ENCODE data around the gene BMPER. TPM values are rescaled to one million over a fixed set of nuclear protein-coding genes. Genes with fewer than 3 reads are reported as not detected.
"Not testable (repeated sequence)": the region's sequence is repeated elsewhere in the genome, so short reads cannot be mapped to it uniquely, and the experiment has no call there.

The BMPER gene
- total and polyA plus RNA-seq, 2 experiments from 2014 or later = 40.5 to 97.3 TPM

DNA sequence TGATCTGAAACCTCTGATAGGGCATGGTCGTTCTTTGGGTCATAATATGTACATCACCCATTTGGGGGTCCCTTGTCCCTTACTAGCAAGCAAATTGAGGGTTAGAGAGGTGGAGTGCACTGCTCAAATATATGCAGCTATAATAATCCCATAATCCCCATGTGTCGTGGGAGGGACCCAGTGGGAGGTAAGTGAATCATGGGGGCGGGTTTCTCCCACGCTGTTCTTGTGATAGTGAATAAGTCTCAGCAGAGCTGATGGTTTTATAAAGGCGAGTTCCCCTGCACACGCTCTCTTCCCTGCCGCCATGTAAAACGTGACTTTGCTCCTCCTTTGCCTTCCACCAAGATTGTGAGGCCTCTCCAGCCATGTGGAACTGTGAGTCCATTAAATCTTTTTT is 262.7 kb downstream of the BMPER start:
- Histone ChIP-seq H3K27ac (no peak overlapping the region), H3K79me2 (ENCODE audit: insufficient read depth) (no peaks in the 10 kb centered on the region), H3K9me2 (ENCODE audit: insufficient read depth) (no peaks in the 10 kb centered on the region), H3K9me3 (ENCODE audit: low read depth) (no peaks in the 10 kb centered on the region), H3K27me3 (replicated peaks; ENCODE audit: insufficient read depth) (no peaks in the 10 kb centered on the region), H3K4me1 (ENCODE audit: insufficient read depth) (peaks cover 9% of the 10 kb centered on the region; the same call in 1 of the 2 replicates), H3K36me3 (ENCODE audit: low read depth) (no peaks in the 10 kb centered on the region), H2AFZ (no peak overlapping the region), H3F3A (ENCODE audit: insufficient read depth) (peaks cover 7% of the 10 kb centered on the region; the same call in 1 of the 2 replicates), H3K4me3 (no peak overlapping the region), H4K20me1 (ENCODE audit: insufficient read depth) (no peaks in the 10 kb centered on the region), H3K9ac (no peak overlapping the region), H3K4me2 (ENCODE audit: unreplicated experiment) (no peak overlapping the region)
- in situ Hi-C loops (cut with MboI) = no loop called here
- WGBS, 2 experiments (ENCODE audit: low coverage in 1 of 2, low lambda C conversion rate in 2 of 2, missing lambda C conversion rate in 2 of 2) = 91 to 92% methylated on average over 8 of the region's 8 CpGs
- no peak for DNase-seq
- TF ChIP-seq EZH2phosphoT487 (IDR thresholded peaks at IDR 0.05; ENCODE audit: insufficient read depth, low read depth) (no peak), EZH2 (IDR thresholded peaks at IDR 0.05; ENCODE audit: insufficient read depth, poor library complexity, severe bottlenecking) (no peak)

DNA sequence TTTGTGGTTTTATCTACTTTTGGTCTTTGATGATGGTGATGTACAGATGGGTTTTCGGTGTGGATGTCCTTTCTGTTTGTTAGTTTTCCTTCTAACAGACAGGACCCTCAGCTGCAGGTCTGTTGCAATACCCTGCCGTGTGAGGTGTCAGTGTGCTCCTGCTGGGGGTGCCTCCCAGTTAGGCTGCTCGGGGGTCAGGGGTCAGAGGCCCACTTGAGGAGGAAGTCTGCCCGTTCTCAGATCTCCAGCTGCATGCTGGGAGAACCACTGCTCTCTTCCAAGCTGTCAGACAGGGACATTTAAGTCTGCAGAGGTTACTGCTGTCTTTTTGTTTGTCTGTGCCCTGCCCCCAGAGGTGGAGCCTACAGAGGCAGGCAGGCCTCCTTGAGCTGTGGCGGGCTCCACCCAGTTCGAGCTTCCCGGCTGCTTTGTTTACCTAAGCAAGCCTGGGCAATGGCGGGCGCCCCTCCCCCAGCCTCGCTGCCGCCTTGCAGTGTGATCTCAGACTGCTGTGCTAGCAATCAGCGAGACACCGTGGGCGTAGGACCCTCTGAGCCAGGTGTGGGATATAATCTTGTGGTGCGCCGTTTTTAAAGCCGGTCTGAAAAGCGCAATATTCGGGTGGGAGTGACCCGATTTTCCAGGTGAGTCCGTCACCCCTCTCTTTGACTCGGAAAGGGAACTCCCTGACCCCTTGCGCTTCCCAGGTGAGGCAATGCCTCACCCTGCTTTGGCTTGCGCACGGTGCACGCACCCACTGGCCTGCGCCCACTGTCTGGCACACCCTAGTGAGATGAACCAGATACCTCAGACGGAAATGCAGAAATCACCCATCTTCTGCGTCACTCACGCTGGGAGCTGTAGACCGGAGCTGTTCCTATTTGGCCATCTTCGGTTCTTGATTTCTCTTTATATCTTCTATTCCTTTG is 269.6 kb downstream of the BMPER start:
- DNase-seq; H3K9me3 ChIP-seq (ENCODE audit: low read depth); H3K79me2 ChIP-seq (ENCODE audit: insufficient read depth); H3K9ac ChIP-seq; H3K27me3 ChIP-seq (replicated peaks; ENCODE audit: insufficient read depth); in situ Hi-C loops (cut with MboI); H3F3A ChIP-seq (ENCODE audit: insufficient read depth); H4K20me1 ChIP-seq (ENCODE audit: insufficient read depth); H2AFZ ChIP-seq; H3K27ac ChIP-seq; H3K4me2 ChIP-seq (ENCODE audit: unreplicated experiment); H3K4me1 ChIP-seq (ENCODE audit: insufficient read depth); H3K36me3 ChIP-seq (ENCODE audit: low read depth); H3K4me3 ChIP-seq; H3K9me2 ChIP-seq (ENCODE audit: insufficient read depth): not testable (repeated sequence)
- 85 to 90% methylated on average over 22 to 29 of the region's 32 CpGs for WGBS, 2 experiments (ENCODE audit: low coverage in 1 of 2, low lambda C conversion rate in 2 of 2, missing lambda C conversion rate in 2 of 2)

- WGBS, 2 experiments (ENCODE audit: low coverage in 1 of 2, low lambda C conversion rate in 2 of 2, missing lambda C conversion rate in 2 of 2) = 53 to 58% methylated on average over 3 of the region's 3 CpGs
- Histone ChIP-seq H3F3A (ENCODE audit: insufficient read depth) (no peaks in the 10 kb centered on the region), H3K4me2 (ENCODE audit: unreplicated experiment) (no peak overlapping the region), H2AFZ (no peak overlapping the region), H3K9me3 (ENCODE audit: low read depth) (no peaks in the 10 kb centered on the region), H3K79me2 (ENCODE audit: insufficient read depth) (no peaks in the 10 kb centered on the region), H3K4me3 (no peak overlapping the region), H3K36me3 (ENCODE audit: low read depth) (no peaks in the 10 kb centered on the region), H3K4me1 (ENCODE audit: insufficient read depth) (no peaks in the 10 kb centered on the region), H3K9me2 (ENCODE audit: insufficient read depth) (no peaks in the 10 kb centered on the region), H3K27ac (no peak overlapping the region), H3K9ac (no peak overlapping the region), H3K27me3 (replicated peaks; ENCODE audit: insufficient read depth) (no peaks in the 10 kb centered on the region), H4K20me1 (ENCODE audit: insufficient read depth) (no peaks in the 10 kb centered on the region)
- in situ Hi-C loops (cut with MboI) = no loop called here
- DNase-seq = no peak
- no peak for TF ChIP-seq EZH2 (IDR thresholded peaks at IDR 0.05; ENCODE audit: insufficient read depth, poor library complexity, severe bottlenecking)
- TF ChIP-seq EZH2phosphoT487 (IDR thresholded peaks at IDR 0.05; ENCODE audit: insufficient read depth, low read depth) = no peak
Measured at GRCh38 chr7:34175837-34176236, 270.5 kb downstream of the BMPER start.

DNA sequence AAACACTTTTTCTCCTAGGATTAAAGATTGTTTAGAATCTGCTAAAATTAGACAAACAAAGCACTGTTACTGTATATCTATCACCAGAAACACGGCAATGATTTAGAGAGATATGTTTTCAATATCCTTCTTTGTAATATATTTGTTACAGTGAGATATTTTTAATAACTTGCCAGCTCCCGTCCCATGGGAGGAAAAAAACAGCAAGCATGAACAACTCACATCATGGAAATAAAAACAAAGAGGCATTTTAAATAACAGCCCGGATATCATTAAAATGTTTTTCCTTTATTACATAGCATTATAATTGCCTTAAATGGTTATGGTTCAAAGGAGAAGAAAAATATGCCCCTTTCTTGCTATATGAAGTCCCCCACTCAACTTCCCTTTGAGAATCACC is 272.1 kb downstream of the BMPER start:
- Histone ChIP-seq H3K9me2 (ENCODE audit: insufficient read depth) (no peaks in the 10 kb centered on the region), H3K27ac (no peak overlapping the region), H2AFZ (no peak overlapping the region), H3K79me2 (ENCODE audit: insufficient read depth) (no peaks in the 10 kb centered on the region), H3K4me3 (no peak overlapping the region), H3K4me1 (ENCODE audit: insufficient read depth) (no peaks in the 10 kb centered on the region), H3K36me3 (ENCODE audit: low read depth) (no peaks in the 10 kb centered on the region), H3K9me3 (ENCODE audit: low read depth) (no peaks in the 10 kb centered on the region), H4K20me1 (ENCODE audit: insufficient read depth) (no peaks in the 10 kb centered on the region), H3K4me2 (ENCODE audit: unreplicated experiment) (no peak overlapping the region), H3K27me3 (replicated peaks; ENCODE audit: insufficient read depth) (no peaks in the 10 kb centered on the region), H3K9ac (no peak overlapping the region), H3F3A (ENCODE audit: insufficient read depth) (no peaks in the 10 kb centered on the region)
- in situ Hi-C loops (cut with MboI) = no loop called here
- DNase-seq = no peak
- WGBS, 2 experiments (ENCODE audit: low coverage in 1 of 2, low lambda C conversion rate in 2 of 2, missing lambda C conversion rate in 2 of 2) = 27 to 33% methylated on average over 3 of the region's 3 CpGs
- TF ChIP-seq EZH2phosphoT487 (IDR thresholded peaks at IDR 0.05; ENCODE audit: insufficient read depth, low read depth) = no peak
- no peak for TF ChIP-seq EZH2 (IDR thresholded peaks at IDR 0.05; ENCODE audit: insufficient read depth, poor library complexity, severe bottlenecking)
